Colonic mucosa (tissue), 4 donors: ENCODE results near the gene ANKS1B. TPM values are rescaled to one million over a fixed set of nuclear protein-coding genes. Genes with fewer than 3 reads are reported as not detected.

Experiments
- DNase-seq: peaks from one replicate; pipeline ENCODE4 v3.0.0-alpha.2; 2020
- H3K27ac ChIP-seq: fragments of 200-600 bp; one replicate; pipeline ENCODE4 v1.8.0; 2021
- H3K27me3 ChIP-seq: fragments of 200-600 bp; one replicate; pipeline ENCODE4 v1.8.0; 2021
- H3K36me3 ChIP-seq: fragments of 200-600 bp; one replicate; pipeline ENCODE4 v1.8.0; 2021
- H3K4me1 ChIP-seq: fragments of 200-600 bp; one replicate; pipeline ENCODE4 v1.8.0; 2021; ENCODE audit warnings: mild to moderate bottlenecking
- H3K4me3 ChIP-seq: fragments of 200-600 bp; one replicate; pipeline ENCODE4 v1.8.0; 2021
- H3K9ac ChIP-seq, 2 donors: one replicate each; pipeline ENCODE4 v1.7.0; 2013; ENCODE audit warnings: control low read depth in 2 of 2, low read depth in 2 of 2, low read length in 2 of 2
- H3K9me3 ChIP-seq: fragments of 200-600 bp; one replicate; pipeline ENCODE4 v1.8.0; 2021
- CTCF ChIP-seq: fragments of 200-600 bp; IDR thresholded peaks from one replicate; pipeline ENCODE4 v1.8.0; 2022; ENCODE audit warnings: antibody characterized with exemption, mild to moderate bottlenecking
- intact Hi-C: fragments of 100-400 bp; cut with DNase I; formaldehyde crosslinking; loops from one replicate; pipeline ENCODE4 v1.14.1; 2022
- total RNA-seq, 2 donors: library from RNA; stranded (reverse); fragmentation: NEBNext Ultra II Directional in 1 of 2; extraction: Animal tissue kit (Norgen Biotek cat#: 25700) in 1 of 2; gene quantifications; one replicate each; pipeline ENCODE4 v1.2.1, GENCODE V29; 2021
- donor health status: healthy.
- donor health status: DM: no; HTN: no; CAD: no.
- donor health status: DM: no; HTN: no; CAD: no.

ANKS1B gene
- total RNA-seq, 2 donors from 2014 or later, result 1.7 to 3.3 TPM

- TF ChIP-seq CTCF, result no peak
- H3K36me3 ChIP-seq, result no peaks in the 10 kb centered on the region
- H3K9me3 ChIP-seq, result no peaks in the 10 kb centered on the region
- no peaks in the 10 kb centered on the region for H3K4me1 ChIP-seq
- H3K27me3 ChIP-seq, result no peaks in the 10 kb centered on the region
- no peak overlapping the region for H3K4me3 ChIP-seq
- no peak for DNase-seq
- no peak overlapping the region for H3K27ac ChIP-seq
- intact Hi-C loops, result no loop called here
- no peak overlapping the region for H3K9ac ChIP-seq
These were observed 779.6 kb downstream of the ANKS1B start for GRCh38 chr12:99205111-99205510.

GRCh38 chr12:99201906-99202645, 782.7 kb downstream of the ANKS1B start:
- intact Hi-C loops, result no loop called here

GRCh38 chr12:99200711-99201384, 783.9 kb downstream of the ANKS1B start:
- intact Hi-C loops, result no loop called here

More at GRCh38 chr12:99201906-99202645, 782.7 kb downstream of the ANKS1B start:
- Histone ChIP-seq H3K27me3 (no peaks in the 10 kb centered on the region), H3K36me3 (no peaks in the 10 kb centered on the region), H3K9ac (no peak overlapping the region), H3K4me1 (no peaks in the 10 kb centered on the region), H3K9me3 (no peaks in the 10 kb centered on the region), H3K27ac (no peak overlapping the region), H3K4me3 (no peak overlapping the region)
- no peak for DNase-seq
- TF ChIP-seq CTCF, result no peak

GRCh38 chr12:99195474-99195873, 789.3 kb downstream of the ANKS1B start:
- H3K27ac ChIP-seq, result no peak overlapping the region
- H3K9ac ChIP-seq, result no peak overlapping the region
- no peak for TF ChIP-seq CTCF
- intact Hi-C loops, result no loop called here
- no peaks in the 10 kb centered on the region for H3K27me3 ChIP-seq
- no peak for DNase-seq
- H3K9me3 ChIP-seq, result no peaks in the 10 kb centered on the region
- H3K4me1 ChIP-seq, result no peaks in the 10 kb centered on the region
- no peaks in the 10 kb centered on the region for H3K36me3 ChIP-seq
- H3K4me3 ChIP-seq, result no peak overlapping the region

More at GRCh38 chr12:99200711-99201384, 783.9 kb downstream of the ANKS1B start:
- H3K9ac ChIP-seq, result no peak overlapping the region
- no peak for TF ChIP-seq CTCF
- no peak overlapping the region for H3K4me3 ChIP-seq
- H3K36me3 ChIP-seq, result no peaks in the 10 kb centered on the region
- H3K9me3 ChIP-seq, result no peaks in the 10 kb centered on the region
- H3K27me3 ChIP-seq, result no peaks in the 10 kb centered on the region
- no peak overlapping the region for H3K27ac ChIP-seq
- no peak for DNase-seq
- H3K4me1 ChIP-seq, result no peaks in the 10 kb centered on the region

- Histone ChIP-seq H3K9ac (no peak overlapping the region), H3K27ac (no peak overlapping the region), H3K36me3 (no peaks in the 10 kb centered on the region), H3K9me3 (no peaks in the 10 kb centered on the region), H3K4me3 (no peak overlapping the region), H3K4me1 (no peaks in the 10 kb centered on the region), H3K27me3 (no peaks in the 10 kb centered on the region)
- DNase-seq, result no peak
- intact Hi-C loops, result no loop called here
- no peak for TF ChIP-seq CTCF
These were observed 792.2 kb downstream of the ANKS1B start for GRCh38 chr12:99192489-99192888.
